GM19240 (cell line): ENCODE results near the gene MERTK.

Source experiments
- DNase-seq: peaks from one replicate; pipeline ENCODE4 v3.0.0; 2011; ENCODE audit warnings: low spot score; ENCODE audit not compliant: insufficient read length

MERTK gene

DNA sequence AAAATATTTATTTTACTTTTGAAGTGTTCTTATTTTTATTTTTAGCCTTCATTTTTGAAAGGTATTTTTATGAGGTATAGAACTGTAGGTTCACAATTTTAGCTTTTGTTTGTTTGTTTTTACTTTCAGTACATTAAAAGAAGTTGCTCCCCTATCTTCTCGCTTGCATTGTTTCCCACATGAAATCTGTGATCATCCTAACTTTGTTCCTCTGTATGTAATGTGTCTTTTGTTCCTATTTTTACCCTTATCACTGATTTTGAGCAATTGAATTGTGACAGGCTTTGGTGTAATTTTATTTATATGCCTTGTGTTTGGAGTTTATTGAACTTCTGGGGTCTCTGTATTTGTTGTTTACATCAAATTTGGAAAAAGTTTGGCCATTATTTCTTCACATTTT, 78.8 kb downstream of the MERTK start:
- no peak for DNase-seq

DNA sequence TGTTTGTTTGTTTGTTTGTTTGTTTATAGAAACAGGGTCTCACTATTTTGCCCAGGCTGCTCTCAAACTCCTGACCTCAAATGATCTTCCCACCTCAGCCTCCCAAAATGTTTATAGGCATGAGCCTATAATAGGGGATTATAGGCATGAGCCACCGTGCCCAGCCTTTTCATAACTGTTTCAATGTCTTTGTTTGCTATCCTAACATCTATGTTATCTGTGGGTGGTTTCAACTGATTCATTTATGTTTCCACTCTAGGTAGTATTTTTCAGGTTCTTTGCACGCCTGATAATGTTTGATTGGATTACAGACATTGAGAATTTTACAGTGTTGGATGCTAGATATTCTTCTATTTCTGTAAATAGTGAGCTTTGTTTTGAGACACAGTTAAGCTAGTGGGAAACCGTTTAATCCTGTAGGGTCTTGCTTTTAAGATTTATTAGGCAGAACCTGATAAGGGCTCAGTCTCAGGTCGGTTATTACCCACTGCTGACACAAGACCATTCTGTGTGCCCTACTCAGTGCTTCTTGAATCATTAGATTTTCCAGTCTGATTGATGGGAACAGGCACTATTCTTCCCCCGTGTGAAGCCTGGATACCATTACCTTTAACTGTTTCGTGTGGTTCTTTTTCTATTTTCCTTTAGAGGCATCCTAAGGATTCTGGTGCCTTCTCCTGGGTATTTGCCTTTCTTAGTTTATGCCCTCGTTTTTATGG, 80.2 kb downstream of the MERTK start:
- DNase-seq: no peak

- DNase-seq: no peak
Observed at GRCh38 chr2:111981666-111982065, 83.3 kb downstream of the MERTK start.

DNA sequence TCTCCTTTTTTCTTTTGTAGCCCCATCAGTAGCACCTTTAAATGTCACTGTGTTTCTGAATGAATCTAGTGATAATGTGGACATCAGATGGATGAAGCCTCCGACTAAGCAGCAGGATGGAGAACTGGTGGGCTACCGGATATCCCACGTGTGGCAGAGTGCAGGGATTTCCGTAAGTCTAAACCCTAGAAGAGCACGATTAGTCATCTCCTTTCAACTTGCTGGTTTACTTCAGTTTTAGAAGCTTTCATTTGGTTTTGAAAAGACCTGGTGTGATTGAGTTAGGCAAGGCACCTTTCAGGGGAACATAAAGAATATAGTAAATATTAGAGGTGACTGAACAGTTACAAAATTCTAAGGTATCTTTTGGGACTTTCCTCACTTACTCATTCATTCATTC, 84.4 kb downstream of the MERTK start:
- no peak for DNase-seq

DNA sequence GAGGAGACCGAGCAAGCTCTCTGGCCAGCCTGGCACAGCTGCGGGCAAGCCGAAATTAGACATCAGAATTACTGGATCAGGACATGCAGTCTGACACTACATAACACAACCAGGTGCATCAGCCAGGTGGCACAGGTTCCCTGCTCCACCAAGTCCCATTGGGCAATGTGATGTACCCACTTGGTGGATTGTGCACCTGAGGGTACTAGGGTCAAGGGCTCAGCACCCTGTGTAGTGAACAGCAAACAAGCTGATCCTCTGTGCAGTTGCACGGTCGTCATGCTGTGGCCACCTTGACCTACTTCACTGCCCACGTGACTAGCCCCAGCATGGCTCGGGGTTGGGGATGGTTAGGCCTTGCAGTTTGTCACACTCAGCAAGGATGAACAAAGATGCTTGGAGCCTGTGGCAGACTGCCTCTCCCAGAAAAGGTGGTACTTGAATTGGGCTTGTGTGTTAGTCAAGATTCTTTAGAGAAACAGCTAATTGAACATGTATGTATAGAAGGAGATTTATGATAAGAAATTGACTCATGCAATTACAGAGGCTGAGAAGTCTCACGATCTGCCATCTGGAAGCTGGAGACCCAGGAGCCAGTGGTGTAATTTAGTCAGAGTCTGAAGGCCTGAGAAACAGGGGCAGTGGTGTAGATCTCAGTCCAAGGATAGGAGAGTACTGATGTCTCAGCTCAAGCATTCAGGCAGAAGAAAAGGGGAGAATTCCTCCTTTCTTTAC, 85.2 kb downstream of the MERTK start:
- no peak for DNase-seq

- no peak for DNase-seq
Observed at GRCh38 chr2:111984213-111984604, 85.8 kb downstream of the MERTK start.

GRCh38 chr2:111985514-111985913, 87.1 kb downstream of the MERTK start:
- no peak for DNase-seq

DNA sequence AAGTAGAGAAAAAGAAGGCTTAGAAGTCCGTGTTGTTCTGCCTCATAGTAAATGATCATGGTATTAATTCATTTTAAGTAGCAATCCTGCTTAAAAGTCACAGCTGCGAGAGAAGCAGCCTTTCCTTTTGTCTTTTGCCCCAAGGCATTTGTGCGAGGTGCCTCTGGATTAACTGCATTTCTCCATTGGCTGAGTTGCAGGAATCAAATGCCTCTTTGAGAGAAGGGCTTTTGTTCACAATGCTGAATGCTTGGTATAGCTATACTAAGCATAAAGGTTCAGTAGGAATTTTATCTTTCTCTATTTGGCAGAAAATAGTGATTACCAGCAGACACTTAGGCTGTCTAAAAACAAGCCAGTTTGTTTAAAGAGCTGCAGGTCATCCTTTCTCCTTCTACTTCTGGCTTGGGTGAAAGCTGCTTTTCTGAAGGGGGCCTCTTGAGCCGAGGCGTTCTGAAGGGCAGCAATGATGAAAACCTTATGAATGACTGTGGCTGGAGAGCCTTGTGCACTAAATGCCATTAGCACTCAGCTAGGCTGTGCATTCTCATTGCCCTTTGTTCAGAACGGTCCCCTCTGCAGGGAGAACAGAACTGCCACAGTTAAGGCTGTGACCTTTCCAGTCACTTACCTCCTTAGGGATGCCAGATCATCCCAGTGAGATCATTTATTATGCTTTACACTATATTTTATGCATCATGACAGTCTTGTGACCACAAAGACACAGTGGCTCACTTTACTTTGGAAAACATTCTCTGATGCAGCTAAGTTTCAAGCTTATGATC, 87.9 kb downstream of the MERTK start:
- no peak for DNase-seq

GRCh38 chr2:111990375-111990774, 92.0 kb downstream of the MERTK start:
- no peak for DNase-seq

GRCh38 chr2:111990856-111991255, 92.4 kb downstream of the MERTK start:
- no peak for DNase-seq

- DNase-seq: no peak
Observed at GRCh38 chr2:111994042-111994441, 95.6 kb downstream of the MERTK start.

GRCh38 chr2:111995148-111995547, 96.7 kb downstream of the MERTK start:
- DNase-seq: no peak

GRCh38 chr2:111999809-112000208, 101.4 kb downstream of the MERTK start:
- DNase-seq: no peak

- peak; percentile 9 for DNase-seq
Observed at GRCh38 chr2:112000399-112001135, 102.2 kb downstream of the MERTK start.

GRCh38 chr2:112001136-112001715, 102.8 kb downstream of the MERTK start:
- DNase-seq: no peak

GRCh38 chr2:112001942-112002341, 103.5 kb downstream of the MERTK start:
- DNase-seq: no peak

GRCh38 chr2:112003576-112004252, 105.3 kb downstream of the MERTK start:
- no peak for DNase-seq

DNA sequence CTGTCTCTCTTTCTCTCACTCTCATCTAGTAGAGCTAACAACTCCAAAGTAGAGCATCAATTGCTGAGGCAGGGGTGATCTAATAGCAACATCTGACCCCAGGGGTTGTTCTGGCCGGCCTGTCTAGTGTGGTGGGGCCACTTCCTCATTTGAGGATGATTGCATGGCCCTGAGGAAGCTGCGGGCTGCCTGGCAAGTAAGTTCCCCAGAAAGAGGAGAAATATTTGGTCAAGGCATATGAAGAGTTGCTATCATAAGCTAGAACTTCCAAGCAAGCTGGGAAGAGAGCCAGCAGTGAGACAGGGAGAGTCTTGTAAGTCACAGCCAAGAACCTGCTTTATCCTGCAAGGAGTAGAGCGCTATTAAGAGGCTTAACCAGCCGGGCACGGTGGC, 105.8 kb downstream of the MERTK start:
- DNase-seq: peak; percentile 19

GRCh38 chr2:112005406-112006075, 107.1 kb downstream of the MERTK start:
- no peak for DNase-seq

- no peak for DNase-seq
Observed at GRCh38 chr2:112006076-112006410, 107.6 kb downstream of the MERTK start.
